Loucy (cell line): ENCODE results near the gene MRPL33.

Experiments used
- H2AFZ ChIP-seq: fragments of 200-600 bp; sonication (generic); 2 replicates; pipeline ENCODE4 v1.6.0; 2016; ENCODE audit warnings: antibody characterized with exemption, mild to moderate bottlenecking, low read length, moderate library complexity
- H3F3A ChIP-seq: fragments of 200-600 bp; 2 replicates; pipeline ENCODE4 v1.6.0; 2016; ENCODE audit warnings: antibody characterized with exemption, low read depth, mild to moderate bottlenecking
- H3K27me3 ChIP-seq: fragments of 200-600 bp; sonication (generic); 2 replicates; pipeline ENCODE4 v1.6.1; 2014; ENCODE audit warnings: low read length, mild to moderate bottlenecking; ENCODE audit not compliant: insufficient read depth, poor library complexity, severe bottlenecking
- H3K36me3 ChIP-seq: fragments of 200-600 bp; sonication (generic); 2 replicates; pipeline ENCODE4 v1.6.1; 2016; ENCODE audit warnings: low read length; ENCODE audit not compliant: insufficient read depth
- H3K4me1 ChIP-seq: fragments of 200-600 bp; sonication (generic); 2 replicates; pipeline ENCODE4 v1.5.1; 2014; ENCODE audit warnings: low read length, mild to moderate bottlenecking; ENCODE audit not compliant: insufficient read depth, poor library complexity, severe bottlenecking
- H3K4me2 ChIP-seq: fragments of 200-600 bp; sonication (generic); 2 replicates; pipeline ENCODE4 v1.6.0; 2014; ENCODE audit warnings: antibody characterized with exemption, low read length, low read depth, mild to moderate bottlenecking; ENCODE audit not compliant: poor library complexity, severe bottlenecking
- H3K4me3 ChIP-seq: fragments of 200-600 bp; sonication (generic); 2 replicates; pipeline ENCODE4 v1.5.1; 2014; ENCODE audit warnings: low read length, mild to moderate bottlenecking, mixed read lengths; ENCODE audit not compliant: poor library complexity, severe bottlenecking
- H3K79me2 ChIP-seq: fragments of 200-600 bp; sonication (generic); 2 replicates; pipeline ENCODE4 v1.6.1; 2014; ENCODE audit warnings: low read length; ENCODE audit not compliant: insufficient read depth
- H3K9ac ChIP-seq: fragments of 200-600 bp; sonication (generic); 2 replicates; pipeline ENCODE4 v1.6.0; 2014; ENCODE audit warnings: mild to moderate bottlenecking, low read depth, low read length, moderate library complexity; ENCODE audit not compliant: poor library complexity, severe bottlenecking
- H3K9me2 ChIP-seq: fragments of 200-600 bp; sonication (generic); replicated peaks from 2 replicates; pipeline ENCODE4 v1.6.1; 2016; ENCODE audit warnings: low read depth, low read length, mixed read lengths
- H3K9me3 ChIP-seq: fragments of 200-600 bp; sonication (generic); 2 replicates; pipeline ENCODE4 v1.6.1; 2014; ENCODE audit warnings: mild to moderate bottlenecking, antibody characterized with exemption, low read length, low read depth; ENCODE audit not compliant: insufficient read depth
- H4K20me1 ChIP-seq: fragments of 200-600 bp; sonication (generic); 2 replicates; pipeline ENCODE4 v1.6.0; 2014; ENCODE audit warnings: antibody characterized with exemption, low read length, mild to moderate bottlenecking; ENCODE audit not compliant: insufficient read depth, poor library complexity, severe bottlenecking
- CTCF ChIP-seq: fragments of 200-600 bp; sonication (generic); conservative IDR thresholded peaks from 2 replicates; pipeline ENCODE4 v1.5.1; 2014; ENCODE audit warnings: mild to moderate bottlenecking, antibody characterized with exemption, low read length
- EZH2phosphoT487 ChIP-seq: fragments of 200-600 bp; IDR thresholded peaks from 2 replicates; pipeline ENCODE4 v1.6.1; 2018; ENCODE audit warnings: antibody characterized with exemption, mild to moderate bottlenecking, moderate library complexity, borderline replicate concordance

The MRPL33 gene

GRCh38 chr2:27776097-27776496, 4.6 kb downstream of the MRPL33 start:
- Histone ChIP-seq H3F3A (no peaks in the 10 kb centered on the region), H2AFZ (no peak overlapping the region), H3K79me2 (peaks cover 74% of the 10 kb centered on the region), H3K4me1 (peaks cover 45% of the 10 kb centered on the region), H4K20me1 (peaks cover 40% of the 10 kb centered on the region), H3K36me3 (peaks cover 12% of the 10 kb centered on the region; the same call in 1 of the 2 replicates), H3K4me2 (peak overlapping the region; percentile 37), H3K9me3 (no peaks in the 10 kb centered on the region), H3K9me2 (no peaks in the 10 kb centered on the region), H3K4me3 (no peak overlapping the region), H3K27me3 (no peaks in the 10 kb centered on the region), H3K9ac (no peak overlapping the region)
- no peak for TF ChIP-seq CTCF
- no peak for TF ChIP-seq EZH2phosphoT487

GRCh38 chr2:27776696-27777095, 5.2 kb downstream of the MRPL33 start:
- peak overlapping the region; percentile 37 for H3K4me2 ChIP-seq
- H2AFZ ChIP-seq, result no peak overlapping the region
- no peaks in the 10 kb centered on the region for H3K27me3 ChIP-seq
- H3K9me3 ChIP-seq, result no peaks in the 10 kb centered on the region
- TF ChIP-seq CTCF (no peak), EZH2phosphoT487 (no peak)
- no peak overlapping the region for H3K4me3 ChIP-seq
- no peaks in the 10 kb centered on the region for H3K9me2 ChIP-seq
- H3K9ac ChIP-seq, result no peak overlapping the region
- H3K36me3 ChIP-seq, result peaks cover 12% of the 10 kb centered on the region; the same call in 1 of the 2 replicates
- peaks cover 43% of the 10 kb centered on the region for H3K4me1 ChIP-seq
- H4K20me1 ChIP-seq, result peaks cover 40% of the 10 kb centered on the region
- H3F3A ChIP-seq, result no peaks in the 10 kb centered on the region
- peaks cover 73% of the 10 kb centered on the region for H3K79me2 ChIP-seq

- H3K79me2 ChIP-seq, result peaks cover 44% of the 10 kb centered on the region
Observed at GRCh38 chr2:27779417-27780055, 8.0 kb downstream of the MRPL33 start.

More at GRCh38 chr2:27779417-27780055, 8.0 kb downstream of the MRPL33 start:
- Histone ChIP-seq H3F3A (no peaks in the 10 kb centered on the region), H3K27me3 (no peaks in the 10 kb centered on the region), H2AFZ (no peak overlapping the region), H3K4me1 (peaks cover 17% of the 10 kb centered on the region), H4K20me1 (peaks cover 17% of the 10 kb centered on the region), H3K9me3 (no peaks in the 10 kb centered on the region), H3K9ac (no peak overlapping the region), H3K4me2 (no peak overlapping the region), H3K36me3 (peaks cover 12% of the 10 kb centered on the region; the same call in 1 of the 2 replicates), H3K9me2 (no peaks in the 10 kb centered on the region), H3K4me3 (no peak overlapping the region)
- TF ChIP-seq EZH2phosphoT487 (no peak), CTCF (no peak)
